GM18502 (cell line): ENCODE measurements around the gene OR10D3.
"Not testable (repeated sequence)": the region's sequence is repeated elsewhere in the genome, so short reads cannot be mapped to it uniquely, and the experiment has no call there.

Experiments
- ATAC-seq: cut with Tn5 transposase; IDR thresholded peaks from one replicate; pipeline ENCODE4 v1.9.1; 2021; ENCODE audit warnings: mild to moderate bottlenecking; ENCODE audit not compliant: unreplicated experiment, poor library complexity

Gene OR10D3

GRCh38 chr11:124183068-124183467 lies at the start of gene OR10D3:
Gene OR10D3 (plus strand): TSS chr11:124183345. CDS start chr11:124185270, 1,925 bp downstream.
- ATAC-seq = no peak

GRCh38 chr11:124143034-124143433 lies 40.1 kb upstream of the OR10D3 start:
- ATAC-seq = no peak

GRCh38 chr11:124147951-124148350 lies 35.2 kb upstream of the OR10D3 start:
- ATAC-seq = no peak

- ATAC-seq = no peak
These were observed 32.5 kb upstream of the OR10D3 start for GRCh38 chr11:124150684-124151083.

- no peak for ATAC-seq
These were observed 30.3 kb upstream of the OR10D3 start for GRCh38 chr11:124152770-124153407.

- no peak for ATAC-seq
These were observed 29.3 kb upstream of the OR10D3 start for GRCh38 chr11:124153821-124154220.

GRCh38 chr11:124159481-124159880 lies 23.7 kb upstream of the OR10D3 start:
- ATAC-seq = no peak

GRCh38 chr11:124160986-124161385 lies 22.2 kb upstream of the OR10D3 start:
- no peak for ATAC-seq

- no peak for ATAC-seq
These were observed 15.3 kb upstream of the OR10D3 start for GRCh38 chr11:124167826-124168231.

GRCh38 chr11:124168796-124169195 lies 14.3 kb upstream of the OR10D3 start:
- ATAC-seq = no peak

GRCh38 chr11:124170315-124170714 lies 12.8 kb upstream of the OR10D3 start:
- ATAC-seq = not testable (repeated sequence)

GRCh38 chr11:124170801-124171586 lies 12.2 kb upstream of the OR10D3 start:
- ATAC-seq = no peak

GRCh38 chr11:124172101-124172500 lies 11.0 kb upstream of the OR10D3 start:
- no peak for ATAC-seq

GRCh38 chr11:124172599-124172998 lies 10.5 kb upstream of the OR10D3 start:
- ATAC-seq = no peak

- no peak for ATAC-seq
These were observed 9.1 kb upstream of the OR10D3 start for GRCh38 chr11:124174001-124174583.

- ATAC-seq = no peak
These were observed 6.0 kb upstream of the OR10D3 start for GRCh38 chr11:124176925-124177715.

- no peak for ATAC-seq
These were observed 3.8 kb upstream of the OR10D3 start for GRCh38 chr11:124179310-124179709.

- no peak for ATAC-seq
These were observed 7.4 kb downstream of the OR10D3 start for GRCh38 chr11:124190298-124191139.

GRCh38 chr11:124193221-124194010 lies 10.3 kb downstream of the OR10D3 start:
- ATAC-seq = peak; percentile 63
